Measurements from ENCODE around the gene MIA2. TPM values are rescaled to one million over a fixed set of nuclear protein-coding genes. Genes with fewer than 3 reads are reported as not detected.
A peak's percentile ranks its signal among the peaks of the same experiment; 100 is the strongest.

Gene MIA2
- total and polyA plus RNA-seq, 9 of the 15 experiments (the other 6 are each of a cell fraction or from before 2014, with no cell fraction given) = 6.0 to 21.8 (median 12.8) TPM

DNA sequence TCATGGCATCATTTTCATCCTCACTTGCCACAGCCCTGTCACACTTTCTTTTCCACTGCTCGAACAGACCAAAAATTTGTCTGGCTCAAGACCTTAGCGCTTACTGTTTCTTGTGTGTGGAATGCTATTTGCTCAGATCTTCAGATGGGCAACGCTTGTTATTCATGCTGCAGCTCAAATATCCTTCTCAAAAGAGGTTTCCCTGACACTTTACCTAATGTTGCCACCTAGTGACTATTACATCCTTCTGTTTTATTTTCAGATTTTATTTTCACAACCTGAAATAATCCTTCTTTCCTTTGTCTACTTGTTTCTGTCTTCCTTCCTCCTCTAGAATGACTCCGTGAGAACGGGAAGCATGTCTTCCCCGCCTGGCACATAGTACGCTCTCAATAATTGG is 192.9 kb downstream of the MIA2 start:
- Histone ChIP-seq H3K27ac (ENCODE audit: extremely low read depth, low read depth, low read length) (no peak overlapping the region), H3K4me2 (ENCODE audit: insufficient read depth, low read length) (no peak overlapping the region), H3K9me1 (ENCODE audit: control insufficient read depth, insufficient read depth, low read length) (no peaks in the 10 kb centered on the region), H3K4me3 (no peak overlapping the region), H2AFZ (ENCODE audit: low read depth, low read length) (no peak overlapping the region), H3K4me1 (replicated peaks in 1 of 2; ENCODE audit: control insufficient read depth in 2 of 2, insufficient read depth in 2 of 2, low read length in 2 of 2) (peaks cover 2 to 5% of the 10 kb centered on the region in 2 experiments; a peak in 4 of 5 replicates), H3K36me3 (ENCODE audit: control insufficient read depth, insufficient read depth, low read length) (no peaks in the 10 kb centered on the region; the same call in 2 of the 3 replicates), H4K20me1 (replicated peaks; ENCODE audit: control insufficient read depth, insufficient read depth, low read length) (no peaks in the 10 kb centered on the region), H3K9ac (ENCODE audit: insufficient read depth in 1 of 2, low read depth in 2 of 2, low read length in 2 of 2) (no peak overlapping the region), H3K9me3 (replicated peaks; ENCODE audit: control insufficient read depth, insufficient read depth, low read depth, low read length) (no peaks in the 10 kb centered on the region), H3K79me2 (ENCODE audit: control insufficient read depth, insufficient read depth, low read length) (peaks cover 11% of the 10 kb centered on the region), H3K27me3 (ENCODE audit: control insufficient read depth in 2 of 2, insufficient read depth in 2 of 2, low read length in 2 of 2) (no peaks in the 10 kb centered on the region)
- no peak for TF ChIP-seq RBM39 (optimal IDR thresholded peaks at IDR 0.05; ENCODE audit: low read depth, low read length)
- no peak for TF ChIP-seq HMG20B (CRISPR knock-in tag; IDR thresholded peaks at IDR 0.05)
- TF ChIP-seq, protein P1, sequence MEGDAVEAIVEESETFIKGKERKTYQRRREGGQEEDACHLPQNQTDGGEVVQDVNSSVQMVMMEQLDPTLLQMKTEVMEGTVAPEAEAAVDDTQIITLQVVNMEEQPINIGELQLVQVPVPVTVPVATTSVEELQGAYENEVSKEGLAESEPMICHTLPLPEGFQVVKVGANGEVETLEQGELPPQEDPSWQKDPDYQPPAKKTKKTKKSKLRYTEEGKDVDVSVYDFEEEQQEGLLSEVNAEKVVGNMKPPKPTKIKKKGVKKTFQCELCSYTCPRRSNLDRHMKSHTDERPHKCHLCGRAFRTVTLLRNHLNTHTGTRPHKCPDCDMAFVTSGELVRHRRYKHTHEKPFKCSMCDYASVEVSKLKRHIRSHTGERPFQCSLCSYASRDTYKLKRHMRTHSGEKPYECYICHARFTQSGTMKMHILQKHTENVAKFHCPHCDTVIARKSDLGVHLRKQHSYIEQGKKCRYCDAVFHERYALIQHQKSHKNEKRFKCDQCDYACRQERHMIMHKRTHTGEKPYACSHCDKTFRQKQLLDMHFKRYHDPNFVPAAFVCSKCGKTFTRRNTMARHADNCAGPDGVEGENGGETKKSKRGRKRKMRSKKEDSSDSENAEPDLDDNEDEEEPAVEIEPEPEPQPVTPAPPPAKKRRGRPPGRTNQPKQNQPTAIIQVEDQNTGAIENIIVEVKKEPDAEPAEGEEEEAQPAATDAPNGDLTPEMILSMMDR (IDR thresholded peaks at IDR 0.05 in 2 of 3, conservative IDR thresholded peaks at IDR 0.05 in 1 of 3; ENCODE audit: insufficient read depth in 2 of 3, low read depth in 1 of 3, low read length in 3 of 3) = peak in 1 of 3 experiments; percentile 27; a peak in 2 of 6 replicates
- no peak for TF ChIP-seq RFX5 (IDR thresholded peaks at IDR 0.05; ENCODE audit: low read depth, low read length)
- TF ChIP-seq RAD21 (CRISPR knock-in tag; conservative IDR thresholded peaks at IDR 0.05 in 1 of 2, IDR thresholded peaks at IDR 0.05 in 1 of 2) = peak in 1 of 2 experiments; percentile 49; a peak in 2 of 4 replicates
- ATAC-seq (no peak), DNase-seq (ENCODE audit: extremely low read depth in 1 of 4, low spot score in 3 of 4) (no peak), FAIRE-seq (no peak)
- ChIA-PET POLR2A (interaction anchor here (0.8 to 1.0 kb wide), 2 partner anchors 23 to 207 kb away, joined by 3 read pairs; no protein-coding TSS in a partner anchor), CTCF (ENCODE audit: low intra/inter-chr PET ratio) (no interaction called here)
- 58% methylated on average over 6 of the region's 7 CpGs for WGBS (ENCODE audit: insufficient coverage, low coverage, missing lambda C conversion rate)
- in situ Hi-C loops (cut with MboI) = loop anchor here (10.0 kb wide), 1 partner anchor 322 kb away; the partner anchor contains the start of gene SEC23A
- BruUV-seq (replicated peaks) = no TSS peak
- intact Hi-C loops (cut with micrococcal nuclease) = loop anchor here (2.0 kb wide), 2 partner anchors 196 to 320 kb away; no protein-coding TSS in a partner anchor
